HepG2 (cell line): ENCODE measurements around the gene CCDC154. TPM values are rescaled to one million over a fixed set of nuclear protein-coding genes. Genes with fewer than 3 reads are reported as not detected.
A peak's percentile ranks its signal among the peaks of the same experiment; 100 is the strongest.

ENCODE experiments used
- HDAC2 ChIP-seq: sonication (generic); formaldehyde crosslinking; IDR thresholded peaks from 2 replicates; pipeline ENCODE4 v1.4.0; 2020; ENCODE audit warnings: missing genetic modification reagents
- HIC2 ChIP-seq: sonication (generic); formaldehyde crosslinking; IDR thresholded peaks from 2 replicates; pipeline ENCODE4 v1.9.0; 2022; ENCODE audit warnings: low read depth, missing genetic modification reagents
- HNF4A ChIP-seq: sonication (generic); formaldehyde crosslinking; IDR thresholded peaks from 2 replicates; pipeline ENCODE4 v1.4.0; 2020; ENCODE audit warnings: missing genetic modification reagents
- KDM2A ChIP-seq: sonication (generic); formaldehyde crosslinking; IDR thresholded peaks from 2 replicates; pipeline ENCODE4 v1.4.0; 2020; ENCODE audit warnings: low read depth, missing genetic modification reagents, borderline replicate concordance
- KLF13 ChIP-seq: sonication (generic); formaldehyde crosslinking; IDR thresholded peaks from 2 replicates; pipeline ENCODE4 v1.4.0; 2020; ENCODE audit warnings: mild to moderate bottlenecking, missing genetic modification reagents
- LCORL ChIP-seq, 2 experiments: fragments of 450-650 bp in 1 of 2; sonication (generic) in 1 of 2; formaldehyde crosslinking in 1 of 2; IDR thresholded peaks; 2 replicates each; pipeline versions ENCODE4 v1.5.0 to v1.6.1; 2017 to 2020; ENCODE audit warnings: antibody characterized with exemption in 1 of 2, missing genetic modification reagents in 1 of 2
- NCOA2 ChIP-seq: sonication (generic); formaldehyde crosslinking; IDR thresholded peaks from 2 replicates; pipeline ENCODE4 v1.8.0; 2022; ENCODE audit warnings: inconsistent platforms
- NFKBIZ ChIP-seq: IDR thresholded peaks from 2 replicates; pipeline ENCODE4 v1.6.1; 2018; ENCODE audit warnings: missing genetic modification reagents, missing compliant biosample characterization
- NONO ChIP-seq, 2 experiments: fragments of 450-650 bp in 1 of 2; sonication (generic) in 1 of 2; formaldehyde crosslinking in 1 of 2; IDR thresholded peaks in 1 of 2; conservative IDR thresholded peaks in 1 of 2; 2 replicates each; pipeline versions ENCODE4 v1.6.1 to v1.8.0; 2017 to 2022; ENCODE audit warnings: mild to moderate bottlenecking in 1 of 2, missing genetic modification reagents in 1 of 2, moderate library complexity in 1 of 2
- PHF8 ChIP-seq: sonication (generic); formaldehyde crosslinking; IDR thresholded peaks from 2 replicates; pipeline ENCODE4 v1.5.0; 2020; ENCODE audit warnings: missing genetic modification reagents
- PLRG1 ChIP-seq: fragments of 450-650 bp; conservative IDR thresholded peaks from 2 replicates; pipeline ENCODE4 v1.6.1; 2016
- PPARG ChIP-seq: conservative IDR thresholded peaks from 2 replicates; pipeline ENCODE4 v1.6.1; 2016; ENCODE audit warnings: missing biosample characterization, missing genetic modification reagents
- REL ChIP-seq: sonication (generic); formaldehyde crosslinking; conservative IDR thresholded peaks from 2 replicates; pipeline ENCODE4 v1.8.0; 2022; ENCODE audit warnings: mild to moderate bottlenecking, missing genetic modification reagents, moderate library complexity
- THAP11 ChIP-seq: IDR thresholded peaks from 2 replicates; pipeline ENCODE4 v1.6.1; 2016; ENCODE audit warnings: missing biosample characterization, missing genetic modification reagents
- TP53 ChIP-seq: sonication (generic); formaldehyde crosslinking; conservative IDR thresholded peaks from 2 replicates; pipeline ENCODE4 v1.4.0; 2020; ENCODE audit warnings: missing genetic modification reagents
- ZFP91 ChIP-seq: sonication (generic); formaldehyde crosslinking; IDR thresholded peaks from 2 replicates; pipeline ENCODE4 v1.9.0; 2022; ENCODE audit warnings: missing genetic modification reagents, mild to moderate bottlenecking, borderline replicate concordance
- ZNF20 ChIP-seq: sonication (generic); formaldehyde crosslinking; IDR thresholded peaks from 2 replicates; pipeline ENCODE4 v1.4.0; 2020; ENCODE audit warnings: mild to moderate bottlenecking, moderate library complexity, missing genetic modification reagents
- ZNF253 ChIP-seq: sonication (generic); formaldehyde crosslinking; IDR thresholded peaks from 2 replicates; pipeline ENCODE4 v1.8.0; 2022; ENCODE audit warnings: mild to moderate bottlenecking, missing genetic modification reagents, borderline replicate concordance
- ZNF354B ChIP-seq: sonication (generic); formaldehyde crosslinking; IDR thresholded peaks from 2 replicates; pipeline ENCODE4 v1.8.0; 2022; ENCODE audit warnings: mild to moderate bottlenecking, missing genetic modification reagents
- ZNF576 ChIP-seq: sonication (generic); formaldehyde crosslinking; IDR thresholded peaks from 2 replicates; pipeline ENCODE4 v1.4.0; 2020; ENCODE audit warnings: mild to moderate bottlenecking, missing genetic modification reagents
- ZNF607 ChIP-seq: sonication (generic); formaldehyde crosslinking; IDR thresholded peaks from 2 replicates; pipeline ENCODE4 v1.5.1; 2020; ENCODE audit warnings: missing genetic modification reagents, mild to moderate bottlenecking, borderline replicate concordance
- ZNF691 ChIP-seq: sonication (generic); formaldehyde crosslinking; IDR thresholded peaks from 2 replicates; pipeline ENCODE4 v1.4.0; 2020; ENCODE audit warnings: missing genetic modification reagents, low read depth, mild to moderate bottlenecking, borderline replicate concordance
- ZNF720 ChIP-seq: sonication (generic); formaldehyde crosslinking; IDR thresholded peaks from 2 replicates; pipeline ENCODE4 v1.4.0; 2020; ENCODE audit warnings: missing genetic modification reagents
- ZSCAN9 ChIP-seq: IDR thresholded peaks from 2 replicates; pipeline ENCODE4 v1.6.1; 2016; ENCODE audit warnings: borderline replicate concordance
- polyA plus RNA-seq, 8 experiments: library from polyadenylated mRNA; depleted of rRNA in 3 of 8; stranded (reverse) in 7 of 8; unstranded in 1 of 8; fragments of >200 nt; fragmentation: Illumina TruSeq in 4 of 8; extraction: Trizol in 4 of 8; gene quantifications; 2 replicates each; pipeline versions ENCODE4 v1.2.1 to v1.2.3, GENCODE V29; 2011 to 2016; ENCODE audit warnings: low read depth in 4 of 8, missing spikeins in 1 of 8, mixed read lengths in 1 of 8; ENCODE audit not compliant: insufficient read depth in 1 of 8
- total RNA-seq, 5 experiments: library from RNA; depleted of rRNA; stranded (reverse); fragments of >200 nt; fragmentation: Illumina TruSeq; extraction: Trizol; gene quantifications; 2 replicates each; pipeline ENCODE4 v1.2.3, GENCODE V29; 2016; ENCODE audit warnings: low read depth in 1 of 5

CCDC154 gene
- total and polyA plus RNA-seq, 2 of the 13 experiments (the other 11 are each of a cell fraction or from before 2014, with no cell fraction given), result 0.92 to 1.5 TPM

- TF ChIP-seq LCORL (IDR thresholded peaks at IDR 0.05) (no peak), LCORL (CRISPR knock-in tag; IDR thresholded peaks at IDR 0.05) (peak; percentile 68), PPARG (CRISPR knock-in tag) (0 out of 2 replicates have a peak, but pooled peaks have one; percentile 5), ZFP91 (CRISPR knock-in tag) (peak; percentile 60), ZNF720 (CRISPR knock-in tag) (no peak), KDM2A (CRISPR knock-in tag) (peak; percentile 69; the same call in 1 of the 2 replicates), HDAC2 (0 out of 2 replicates have a peak, but pooled peaks have one; percentile 23), ZNF607 (peak; percentile 63; the same call in 1 of the 2 replicates), ZNF20 (CRISPR knock-in tag) (no peak), ZNF354B (CRISPR knock-in tag) (no peak), HIC2 (CRISPR knock-in tag) (peak; percentile 41; the same call in 1 of the 2 replicates), ZNF691 (0 out of 2 replicates have a peak, but pooled peaks have one; percentile 28), ZNF253 (CRISPR knock-in tag) (no peak), PLRG1 (no peak), NONO (IDR thresholded peaks at IDR 0.05) (no peak), NONO (CRISPR knock-in tag; conservative IDR thresholded peaks at IDR 0.05) (0 out of 2 replicates have a peak, but pooled peaks have one; percentile 9), PHF8 (peak; percentile 71), ZNF576 (CRISPR knock-in tag) (no peak), HNF4A (CRISPR knock-in tag) (peak; percentile 66), REL (CRISPR knock-in tag) (no peak), NCOA2 (peak; percentile 8; the same call in 1 of the 2 replicates), ZSCAN9 (CRISPR knock-in tag) (no peak), TP53 (CRISPR knock-in tag) (no peak), NFKBIZ (0 out of 2 replicates have a peak, but pooled peaks have one; percentile 12), KLF13 (CRISPR knock-in tag) (0 out of 2 replicates have a peak, but pooled peaks have one; percentile 21), THAP11 (peak; percentile 45; the same call in 1 of the 2 replicates)
Observed at GRCh38 chr16:1435921-1436697, 8.2 kb downstream of the CCDC154 start (continued).
